HepG2 (cell line): ENCODE data around the gene GADD45B. TPM values are rescaled to one million over a fixed set of nuclear protein-coding genes. Genes with fewer than 3 reads are reported as not detected.
A peak's percentile ranks its signal among the peaks of the same experiment; 100 is the strongest.

ENCODE experiments used
- ATF7-NPFF ChIP-seq: sonication (generic); formaldehyde crosslinking; IDR thresholded peaks from 2 replicates; pipeline ENCODE4 v1.8.1; 2023; ENCODE audit warnings: mild to moderate bottlenecking, low read depth, missing genetic modification reagents, moderate library complexity
- BCLAF1 ChIP-seq: fragments of 450-650 bp; IDR thresholded peaks from 2 replicates; pipeline ENCODE4 v1.6.1; 2017; ENCODE audit warnings: mild to moderate bottlenecking
- BRF2 ChIP-seq: sonication (generic); formaldehyde crosslinking; IDR thresholded peaks from 2 replicates; pipeline ENCODE4 v1.8.1; 2022; ENCODE audit warnings: mild to moderate bottlenecking, missing genetic modification reagents
- DRAP1 ChIP-seq: IDR thresholded peaks from 2 replicates; pipeline ENCODE4 v1.6.1; 2016; ENCODE audit warnings: missing genetic modification reagents, missing compliant biosample characterization
- E2F2 ChIP-seq: sonication (generic); formaldehyde crosslinking; IDR thresholded peaks from 2 replicates; pipeline ENCODE4 v1.4.0; 2020; ENCODE audit warnings: missing genetic modification reagents, borderline replicate concordance
- KAT2B ChIP-seq: fragments of 150-350 bp; IDR thresholded peaks from 2 replicates; pipeline ENCODE4 v1.6.1; 2014; ENCODE audit warnings: low read depth, low read length, borderline replicate concordance
- NCOA1 ChIP-seq: sonication (generic); formaldehyde crosslinking; IDR thresholded peaks from 2 replicates; pipeline ENCODE4 v1.9.0; 2021; ENCODE audit warnings: missing genetic modification reagents
- PHB2 ChIP-seq: fragments of 450-650 bp; IDR thresholded peaks from 2 replicates; pipeline ENCODE4 v1.6.1; 2018; ENCODE audit not compliant: partially characterized antibody
- POLR2AphosphoS5 ChIP-seq: IDR thresholded peaks from 2 replicates; pipeline ENCODE4 v1.6.1; 2012; ENCODE audit warnings: low read depth, low read length
- SSRP1 ChIP-seq: IDR thresholded peaks from 2 replicates; pipeline ENCODE4 v1.6.1; 2016; ENCODE audit warnings: control low read depth
- THAP9 ChIP-seq: sonication (generic); formaldehyde crosslinking; IDR thresholded peaks from 2 replicates; pipeline ENCODE4; 2020; ENCODE audit warnings: missing genetic modification reagents, mild to moderate bottlenecking, borderline replicate concordance
- ZBTB21 ChIP-seq: sonication (generic); formaldehyde crosslinking; IDR thresholded peaks from 2 replicates; pipeline ENCODE4 v1.4.0; 2020; ENCODE audit warnings: missing genetic modification reagents
- ZFAT ChIP-seq: sonication (generic); formaldehyde crosslinking; conservative IDR thresholded peaks from 2 replicates; pipeline ENCODE4 v1.8.1; 2023; ENCODE audit warnings: missing genetic modification reagents, inconsistent platforms
- ZNF224 ChIP-seq: sonication (generic); formaldehyde crosslinking; IDR thresholded peaks from 2 replicates; pipeline ENCODE4 v1.5.0; 2020; ENCODE audit warnings: mild to moderate bottlenecking, missing genetic modification reagents
- ZNF232 ChIP-seq: sonication (generic); formaldehyde crosslinking; IDR thresholded peaks from 2 replicates; pipeline ENCODE4 v1.4.0; 2020; ENCODE audit warnings: missing genetic modification reagents, borderline replicate concordance
- ZNF292 ChIP-seq: sonication (generic); formaldehyde crosslinking; IDR thresholded peaks from 2 replicates; pipeline ENCODE4 v1.8.1; 2022; ENCODE audit warnings: mild to moderate bottlenecking, low read depth, missing genetic modification reagents, borderline replicate concordance
- ZNF441 ChIP-seq: sonication (generic); formaldehyde crosslinking; IDR thresholded peaks from 2 replicates; pipeline ENCODE4 v1.7.0; 2021; ENCODE audit warnings: missing genetic modification reagents, borderline replicate concordance
- ZNF704 ChIP-seq: sonication (generic); formaldehyde crosslinking; IDR thresholded peaks from 2 replicates; pipeline ENCODE4 v1.8.1; 2023; ENCODE audit warnings: mild to moderate bottlenecking, inconsistent platforms, moderate library complexity, missing genetic modification reagents, borderline replicate concordance
- ZNF775 ChIP-seq: sonication (generic); formaldehyde crosslinking; IDR thresholded peaks from 2 replicates; pipeline ENCODE4 v1.4.0; 2020; ENCODE audit warnings: missing genetic modification reagents, mild to moderate bottlenecking, moderate library complexity, borderline replicate concordance
- polyA plus RNA-seq, 8 experiments: library from polyadenylated mRNA; depleted of rRNA in 3 of 8; stranded (reverse) in 7 of 8; unstranded in 1 of 8; fragments of >200 nt; fragmentation: Illumina TruSeq in 4 of 8; extraction: Trizol in 4 of 8; gene quantifications; 2 replicates each; pipeline versions ENCODE4 v1.2.1 to v1.2.3, GENCODE V29; 2011 to 2016; ENCODE audit warnings: low read depth in 4 of 8, missing spikeins in 1 of 8, mixed read lengths in 1 of 8; ENCODE audit not compliant: insufficient read depth in 1 of 8
- total RNA-seq, 5 experiments: library from RNA; depleted of rRNA; stranded (reverse); fragments of >200 nt; fragmentation: Illumina TruSeq; extraction: Trizol; gene quantifications; 2 replicates each; pipeline ENCODE4 v1.2.3, GENCODE V29; 2016; ENCODE audit warnings: low read depth in 1 of 5

The GADD45B gene
- total and polyA plus RNA-seq, 2 of the 13 experiments (the other 11 are each of a cell fraction or from before 2014, with no cell fraction given), result 4.6 to 34.1 TPM

GRCh38 chr19:2474232-2475017 lies 1.5 kb upstream of the GADD45B start (continued):
- TF ChIP-seq KAT2B, result no peak
- no peak for TF ChIP-seq NCOA1 (CRISPR knock-in tag)
- no peak for TF ChIP-seq ZFAT (CRISPR knock-in tag)
- no peak; the same call in 1 of the 2 replicates for TF ChIP-seq DRAP1 (CRISPR knock-in tag)
- 0 out of 2 replicates have a peak, but pooled peaks have one; percentile 52 for TF ChIP-seq SSRP1 (CRISPR knock-in tag)
- no peak for TF ChIP-seq BRF2
- TF ChIP-seq THAP9 (CRISPR knock-in tag), result peak; percentile 46; the same call in 1 of the 2 replicates
- TF ChIP-seq ZNF224 (CRISPR knock-in tag), result no peak; the same call in 1 of the 2 replicates
- no peak for TF ChIP-seq ZNF441 (CRISPR knock-in tag)
- TF ChIP-seq ZNF775 (CRISPR knock-in tag), result no peak
- no peak for TF ChIP-seq ZNF292 (CRISPR knock-in tag)
- no peak for TF ChIP-seq ZBTB21 (CRISPR knock-in tag)
- peak; percentile 43; the same call in 1 of the 2 replicates for TF ChIP-seq ATF7-NPFF
- no peak for TF ChIP-seq ZNF232 (CRISPR knock-in tag)
- TF ChIP-seq E2F2 (CRISPR knock-in tag), result no peak
- TF ChIP-seq BCLAF1, result no peak
- TF ChIP-seq ZNF704 (CRISPR knock-in tag), result no peak
- no peak for TF ChIP-seq PHB2
- no peak for TF ChIP-seq POLR2AphosphoS5
